Measurements from ENCODE around the gene TTLL11.

Gene TTLL11

DNA sequence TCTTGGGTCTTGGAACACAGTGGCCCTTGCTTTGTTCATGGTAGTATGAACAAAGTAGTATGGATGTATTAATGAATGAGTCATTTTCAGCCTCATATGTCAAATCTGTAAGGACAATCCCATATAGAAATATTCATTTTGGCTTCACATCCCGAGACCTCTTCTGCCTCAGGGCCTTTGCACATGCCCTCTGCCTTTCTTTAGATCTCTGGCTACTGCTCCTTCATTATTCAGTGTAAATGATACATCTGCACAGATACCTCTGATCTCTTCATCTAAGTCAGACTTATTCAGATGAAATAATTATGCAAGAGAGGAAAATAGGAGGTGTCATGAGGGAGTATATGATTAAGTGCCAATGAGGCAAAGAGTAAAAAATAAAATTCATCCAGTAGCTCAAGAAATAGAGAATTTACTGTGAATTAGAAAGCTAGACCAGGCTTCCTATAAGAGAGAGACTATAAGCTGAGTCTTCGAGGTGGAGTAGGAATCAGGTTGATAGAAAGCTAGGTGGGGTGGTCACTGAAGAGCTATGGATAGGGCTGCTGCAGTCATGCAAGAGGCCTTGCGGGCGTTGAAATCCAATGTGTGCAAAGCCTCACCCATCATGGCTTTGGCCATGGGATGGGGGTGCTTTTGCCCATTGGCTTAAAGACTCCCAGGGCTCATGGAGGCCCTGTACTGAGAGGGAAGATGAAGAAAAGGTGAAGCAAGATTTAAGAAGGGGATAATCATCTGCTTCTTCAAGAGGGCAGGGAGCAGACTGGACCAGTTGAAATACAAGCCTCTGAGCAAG is 3.7 kb upstream of the TTLL11 start (continued):
- TF ChIP-seq, protein P1, sequence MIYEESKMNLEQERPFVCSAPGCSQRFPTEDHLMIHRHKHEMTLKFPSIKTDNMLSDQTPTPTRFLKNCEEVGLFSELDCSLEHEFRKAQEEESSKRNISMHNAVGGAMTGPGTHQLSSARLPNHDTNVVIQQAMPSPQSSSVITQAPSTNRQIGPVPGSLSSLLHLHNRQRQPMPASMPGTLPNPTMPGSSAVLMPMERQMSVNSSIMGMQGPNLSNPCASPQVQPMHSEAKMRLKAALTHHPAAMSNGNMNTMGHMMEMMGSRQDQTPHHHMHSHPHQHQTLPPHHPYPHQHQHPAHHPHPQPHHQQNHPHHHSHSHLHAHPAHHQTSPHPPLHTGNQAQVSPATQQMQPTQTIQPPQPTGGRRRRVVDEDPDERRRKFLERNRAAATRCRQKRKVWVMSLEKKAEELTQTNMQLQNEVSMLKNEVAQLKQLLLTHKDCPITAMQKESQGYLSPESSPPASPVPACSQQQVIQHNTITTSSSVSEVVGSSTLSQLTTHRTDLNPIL (CRISPR knock-in tag; IDR thresholded peaks at IDR 0.05; ENCODE audit: low read depth), result no peak
- no peak for TF ChIP-seq PPARA (CRISPR knock-in tag; IDR thresholded peaks at IDR 0.05; ENCODE audit: borderline replicate concordance)
- no peak for TF ChIP-seq BACH2 (CRISPR knock-in tag; IDR thresholded peaks at IDR 0.05; ENCODE audit: borderline replicate concordance)
- no peak for TF ChIP-seq SNAI2 (CRISPR knock-in tag; IDR thresholded peaks at IDR 0.05)
- TF ChIP-seq TCF4 (CRISPR knock-in tag; IDR thresholded peaks at IDR 0.05; ENCODE audit: borderline replicate concordance), result no peak

GRCh38 chr9:122095010-122095767 is 2.1 kb upstream of the TTLL11 start:
- TF ChIP-seq, protein P1 (CRISPR knock-in tag; IDR thresholded peaks at IDR 0.05; ENCODE audit: low read depth), result no peak
- TF ChIP-seq SNAI2 (CRISPR knock-in tag; IDR thresholded peaks at IDR 0.05) (no peak), TSHZ2 (CRISPR knock-in tag; IDR thresholded peaks at IDR 0.05) (no peak), ZFP30 (CRISPR knock-in tag; IDR thresholded peaks at IDR 0.05) (no peak), RARB (CRISPR knock-in tag; IDR thresholded peaks at IDR 0.05) (no peak), CSDC2 (CRISPR knock-in tag; IDR thresholded peaks at IDR 0.05) (no peak), PPARA (CRISPR knock-in tag; IDR thresholded peaks at IDR 0.05; ENCODE audit: borderline replicate concordance) (no peak), ZC3H10 (CRISPR knock-in tag; IDR thresholded peaks at IDR 0.05) (no peak), POU6F1 (CRISPR knock-in tag; IDR thresholded peaks at IDR 0.05; ENCODE audit: borderline replicate concordance, low read depth) (no peak), ZNF8 (CRISPR knock-in tag; IDR thresholded peaks at IDR 0.05) (no peak), OSR1 (CRISPR knock-in tag; IDR thresholded peaks at IDR 0.05) (no peak), GLIS3 (CRISPR knock-in tag; IDR thresholded peaks at IDR 0.05) (no peak), ESRRG (CRISPR knock-in tag; IDR thresholded peaks at IDR 0.05) (no peak), ZNF70 (CRISPR knock-in tag; IDR thresholded peaks at IDR 0.05) (no peak), TOX (CRISPR knock-in tag; IDR thresholded peaks at IDR 0.05; ENCODE audit: borderline replicate concordance) (no peak), ARNTL (CRISPR knock-in tag; IDR thresholded peaks at IDR 0.05; ENCODE audit: borderline replicate concordance, low read depth) (no peak), TCF4 (CRISPR knock-in tag; IDR thresholded peaks at IDR 0.05; ENCODE audit: borderline replicate concordance) (no peak), ZFP3 (CRISPR knock-in tag; IDR thresholded peaks at IDR 0.05) (no peak)
- TF ChIP-seq, protein P2, sequence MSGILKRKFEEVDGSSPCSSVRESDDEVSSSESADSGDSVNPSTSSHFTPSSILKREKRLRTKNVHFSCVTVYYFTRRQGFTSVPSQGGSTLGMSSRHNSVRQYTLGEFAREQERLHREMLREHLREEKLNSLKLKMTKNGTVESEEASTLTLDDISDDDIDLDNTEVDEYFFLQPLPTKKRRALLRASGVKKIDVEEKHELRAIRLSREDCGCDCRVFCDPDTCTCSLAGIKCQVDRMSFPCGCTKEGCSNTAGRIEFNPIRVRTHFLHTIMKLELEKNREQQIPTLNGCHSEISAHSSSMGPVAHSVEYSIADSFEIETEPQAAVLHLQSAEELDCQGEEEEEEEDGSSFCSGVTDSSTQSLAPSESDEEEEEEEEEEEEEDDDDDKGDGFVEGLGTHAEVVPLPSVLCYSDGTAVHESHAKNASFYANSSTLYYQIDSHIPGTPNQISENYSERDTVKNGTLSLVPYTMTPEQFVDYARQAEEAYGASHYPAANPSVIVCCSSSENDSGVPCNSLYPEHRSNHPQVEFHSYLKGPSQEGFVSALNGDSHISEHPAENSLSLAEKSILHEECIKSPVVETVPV (CRISPR knock-in tag; IDR thresholded peaks at IDR 0.05), result no peak
- peak; percentile 23; the same call in 2 of the 3 replicates for ATAC-seq

Measured in SK-N-SH treated with all-trans-retinoic acid at 6 μM for 48 hours (cell line).